ENCODE measurements around the gene TMEM243.

GRCh38 chr7:87226495-87226894 is 7.0 kb upstream of the TMEM243 start:
- no peak for TF ChIP-seq CTCF (IDR thresholded peaks at IDR 0.05; ENCODE audit: insufficient read depth, low read depth, low read length)
- TF ChIP-seq EZH2 (IDR thresholded peaks at IDR 0.05; ENCODE audit: insufficient read depth, low read length): no peak
